ENCODE data around the gene KDM8.

Gene KDM8

DNA sequence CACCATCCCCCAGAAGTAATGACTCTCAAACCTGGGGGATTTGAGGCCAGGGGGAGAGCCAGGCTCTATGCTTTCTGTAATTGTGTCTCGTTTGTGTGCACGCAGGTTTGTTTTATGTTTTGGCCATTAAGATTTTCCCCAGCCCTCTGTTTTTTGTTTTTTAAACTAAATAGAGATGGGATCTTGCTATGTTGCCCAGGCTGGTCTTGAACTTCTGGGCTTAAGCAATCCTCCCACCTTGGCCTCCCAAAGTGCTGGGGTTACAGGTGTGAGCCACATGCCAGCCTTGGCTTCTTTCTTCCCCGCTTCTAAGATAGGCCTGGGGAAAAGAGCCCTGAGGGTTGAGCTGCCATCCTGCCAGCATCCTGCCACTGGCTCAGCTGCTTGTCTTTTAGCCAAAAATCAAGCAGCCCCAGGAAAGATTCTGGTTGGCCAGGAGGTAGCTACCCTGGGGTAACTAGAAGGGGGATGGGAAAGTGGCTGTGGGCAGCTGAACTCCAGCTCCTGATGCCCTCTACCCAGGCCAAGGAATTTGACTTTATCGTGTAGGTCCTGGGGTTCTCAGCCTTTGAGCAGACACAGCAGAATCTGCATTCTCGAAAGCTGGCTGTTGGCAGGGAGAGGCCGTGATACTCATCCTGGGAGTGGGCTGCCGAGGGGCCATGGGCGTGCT, 18.4 kb downstream of the KDM8 start:
- TF ChIP-seq, protein P1, sequence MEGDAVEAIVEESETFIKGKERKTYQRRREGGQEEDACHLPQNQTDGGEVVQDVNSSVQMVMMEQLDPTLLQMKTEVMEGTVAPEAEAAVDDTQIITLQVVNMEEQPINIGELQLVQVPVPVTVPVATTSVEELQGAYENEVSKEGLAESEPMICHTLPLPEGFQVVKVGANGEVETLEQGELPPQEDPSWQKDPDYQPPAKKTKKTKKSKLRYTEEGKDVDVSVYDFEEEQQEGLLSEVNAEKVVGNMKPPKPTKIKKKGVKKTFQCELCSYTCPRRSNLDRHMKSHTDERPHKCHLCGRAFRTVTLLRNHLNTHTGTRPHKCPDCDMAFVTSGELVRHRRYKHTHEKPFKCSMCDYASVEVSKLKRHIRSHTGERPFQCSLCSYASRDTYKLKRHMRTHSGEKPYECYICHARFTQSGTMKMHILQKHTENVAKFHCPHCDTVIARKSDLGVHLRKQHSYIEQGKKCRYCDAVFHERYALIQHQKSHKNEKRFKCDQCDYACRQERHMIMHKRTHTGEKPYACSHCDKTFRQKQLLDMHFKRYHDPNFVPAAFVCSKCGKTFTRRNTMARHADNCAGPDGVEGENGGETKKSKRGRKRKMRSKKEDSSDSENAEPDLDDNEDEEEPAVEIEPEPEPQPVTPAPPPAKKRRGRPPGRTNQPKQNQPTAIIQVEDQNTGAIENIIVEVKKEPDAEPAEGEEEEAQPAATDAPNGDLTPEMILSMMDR (IDR thresholded peaks at IDR 0.05; ENCODE audit: insufficient read depth, missing control alignments), result no peak
- FAIRE-seq (no peak), DNase-seq (ENCODE audit: insufficient read length, low spot score) (no peak)

DNA sequence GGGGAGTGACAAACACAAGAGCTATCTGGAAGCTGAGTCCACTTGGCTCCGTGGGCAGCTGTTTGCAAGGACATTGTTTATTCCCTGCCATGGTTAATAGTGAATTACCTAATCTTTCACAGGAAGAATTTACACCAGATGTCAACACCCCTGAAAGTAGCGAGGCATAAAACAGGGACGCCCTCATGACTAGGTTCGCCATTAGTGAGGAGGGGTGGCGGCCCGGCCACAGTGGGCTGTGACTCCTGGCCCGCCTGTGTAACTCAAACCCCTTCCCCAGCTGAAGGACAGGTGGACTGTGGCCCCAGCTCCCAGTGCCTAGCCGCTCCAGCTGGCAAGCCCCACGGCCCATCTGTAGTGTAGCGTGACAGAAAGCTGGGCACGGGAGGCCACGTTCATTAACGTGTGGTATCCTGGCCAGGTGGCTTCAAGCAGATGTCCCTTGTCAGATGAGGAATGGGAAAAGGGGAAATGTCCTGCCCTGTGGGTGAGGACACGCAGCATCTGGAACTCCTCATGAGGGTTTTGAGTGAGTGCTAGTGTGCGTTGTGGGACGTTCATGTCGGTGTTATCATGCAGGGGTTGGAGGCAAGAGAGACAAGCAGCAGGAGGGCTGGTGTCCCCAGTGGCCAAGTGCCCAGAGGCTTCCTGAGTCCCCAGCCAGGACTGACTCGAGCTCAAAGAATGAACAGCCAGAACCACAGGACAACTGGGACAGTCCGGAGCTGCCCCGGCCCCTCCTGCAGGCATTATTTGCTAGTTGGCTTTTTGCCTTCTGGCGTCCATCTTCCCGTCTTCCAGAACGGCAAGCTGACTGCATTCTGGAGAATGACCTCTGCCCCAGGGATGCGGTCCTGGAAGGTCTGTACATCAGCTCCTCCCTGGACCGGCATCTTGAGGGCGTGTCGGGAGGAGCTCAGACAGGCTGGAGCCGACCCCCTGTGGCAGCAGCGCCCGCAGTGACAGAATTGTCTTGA, 19.2 kb downstream of the KDM8 start:
- TF ChIP-seq, protein P1 (IDR thresholded peaks at IDR 0.05; ENCODE audit: insufficient read depth, missing control alignments), result no peak
- DNase-seq (ENCODE audit: insufficient read length, low spot score) (no peak), FAIRE-seq (no peak)

DNA sequence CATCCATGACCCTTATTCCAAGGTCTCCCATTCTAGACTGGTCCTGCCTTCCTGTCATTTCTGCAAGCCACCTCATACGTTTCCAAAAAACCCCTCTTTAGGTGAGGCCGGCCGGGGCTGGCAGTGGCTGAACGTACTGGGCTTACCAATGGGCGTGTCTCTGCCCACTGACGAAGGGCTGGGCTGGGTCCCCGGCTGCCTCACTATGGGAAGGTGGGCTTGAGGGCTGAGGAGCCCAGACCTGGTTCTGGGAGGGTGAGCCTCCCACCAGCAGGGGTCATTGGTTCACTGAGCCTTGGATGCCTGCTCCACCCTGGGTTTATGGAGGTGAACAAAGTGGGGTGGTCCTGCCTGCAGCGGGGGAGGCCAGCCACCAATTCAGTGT, 19.9 kb downstream of the KDM8 start:
- FAIRE-seq (no peak), DNase-seq (ENCODE audit: insufficient read length, low spot score) (no peak)
- TF ChIP-seq, protein P1 (IDR thresholded peaks at IDR 0.05; ENCODE audit: insufficient read depth, missing control alignments), result no peak

DNA sequence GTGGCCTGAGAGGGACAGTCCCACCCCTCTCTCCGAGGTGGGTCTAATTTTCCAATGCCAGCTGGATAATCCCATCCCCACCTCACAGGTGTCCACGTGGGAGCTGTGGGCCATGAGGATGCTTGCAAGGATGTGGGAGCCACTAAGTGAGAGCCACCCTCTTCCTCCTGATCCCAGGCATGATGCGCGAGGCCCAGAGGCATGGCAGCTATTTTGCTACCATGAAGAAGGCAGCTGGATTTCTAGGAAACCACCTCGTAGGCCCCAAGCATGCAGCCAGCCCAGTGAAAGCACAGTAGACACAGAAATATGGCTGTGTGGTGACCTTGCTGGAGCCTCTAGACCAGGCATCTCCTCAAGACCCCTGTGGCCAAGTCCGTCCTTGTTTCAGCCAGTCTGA, 20.4 kb downstream of the KDM8 start:
- TF ChIP-seq, protein P1 (IDR thresholded peaks at IDR 0.05; ENCODE audit: insufficient read depth, missing control alignments), result no peak
- DNase-seq (ENCODE audit: insufficient read length, low spot score), result no peak

DNA sequence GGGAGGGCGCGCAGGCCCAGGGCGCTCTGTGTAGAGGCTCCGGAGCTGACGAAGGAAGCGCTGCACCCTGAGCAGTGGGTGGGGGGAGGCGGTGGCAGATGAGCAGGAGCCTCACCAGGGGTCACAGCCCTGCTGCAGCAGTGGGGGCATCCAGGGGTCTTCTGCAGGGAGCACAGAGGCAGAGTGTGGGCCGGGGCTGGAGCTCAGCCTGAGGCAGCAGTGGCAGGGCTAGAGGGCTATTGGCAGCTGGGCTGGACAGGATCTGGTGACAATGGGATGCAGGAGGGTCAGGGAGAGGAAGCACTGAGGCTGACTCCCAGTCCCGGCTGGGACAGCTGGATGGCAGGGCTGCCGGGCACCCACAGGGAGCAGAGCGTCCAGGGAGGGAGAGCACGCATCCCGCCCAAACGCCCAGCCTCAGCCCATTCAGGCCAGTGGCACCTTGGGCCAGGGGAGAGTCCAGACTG, 21.0 kb downstream of the KDM8 start:
- FAIRE-seq (no peak), DNase-seq (ENCODE audit: insufficient read length, low spot score) (no peak)
- TF ChIP-seq, protein P1 (IDR thresholded peaks at IDR 0.05; ENCODE audit: insufficient read depth, missing control alignments), result no peak

More for the DNA sequence above, 20.4 kb downstream of the KDM8 start:
- no peak for FAIRE-seq

DNA sequence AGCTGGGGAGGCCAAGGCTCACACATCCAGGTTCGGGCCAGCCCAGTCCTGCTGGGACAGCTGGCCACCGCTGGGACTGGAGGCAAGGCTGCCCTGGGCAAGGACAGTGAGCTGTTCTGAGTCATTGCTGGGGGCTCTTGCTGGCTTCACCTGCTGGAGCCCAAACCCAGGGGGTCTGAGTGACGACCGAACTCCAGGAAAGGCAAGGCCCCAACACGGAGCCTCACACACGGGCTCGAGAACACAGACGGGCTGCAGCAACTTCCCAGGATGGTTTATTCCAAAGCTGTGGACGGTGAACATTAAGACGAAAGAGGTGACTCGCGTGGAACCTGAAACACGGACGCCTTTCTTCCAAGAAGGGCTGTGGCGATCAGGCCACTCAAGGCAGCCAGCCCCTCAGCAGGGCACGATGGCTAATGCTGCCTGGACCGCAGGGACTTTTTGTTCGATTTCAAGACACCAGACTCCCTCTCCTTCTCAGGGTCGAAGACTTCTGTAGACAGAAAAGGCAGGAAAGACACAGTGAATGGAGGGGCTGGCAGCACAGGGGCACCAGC, 21.5 kb downstream of the KDM8 start:
- TF ChIP-seq, protein P1 (IDR thresholded peaks at IDR 0.05; ENCODE audit: insufficient read depth, missing control alignments), result no peak

More for the DNA sequence above, 21.5 kb downstream of the KDM8 start:
- DNase-seq (ENCODE audit: insufficient read length, low spot score) (no peak), FAIRE-seq (no peak)
